GM12878 (cell line): ENCODE measurements around the gene TBXT.

Experiments
- BCL3 ChIP-seq: IDR thresholded peaks from 2 replicates; pipeline ENCODE4 v1.6.1; 2011; ENCODE audit warnings: borderline replicate concordance, low read depth, mild to moderate bottlenecking, moderate library complexity, low read length; ENCODE audit not compliant: insufficient read depth, poor library complexity, severe bottlenecking
- CEBPZ ChIP-seq: fragments of 150-350 bp; IDR thresholded peaks from 2 replicates; pipeline ENCODE4 v1.6.1; 2016; ENCODE audit warnings: low read depth, low read length
- CHD4 ChIP-seq: fragments of 200-600 bp; sonication (generic); IDR thresholded peaks from 2 replicates; pipeline ENCODE4 v1.6.1; 2016; ENCODE audit warnings: mild to moderate bottlenecking
- EP300 ChIP-seq, 2 experiments: fragments of 150-350 bp in 1 of 2; IDR thresholded peaks; 2 replicates each; pipeline ENCODE4 v1.6.1; 2011 to 2012; ENCODE audit warnings: low read depth in 2 of 2, low read length in 2 of 2, borderline replicate concordance in 1 of 2, improper control_type of control experiment in 1 of 2, inconsistent platforms in 1 of 2; ENCODE audit not compliant: control insufficient read depth in 1 of 2
- EZH2 ChIP-seq: IDR thresholded peaks from 2 replicates; pipeline ENCODE4 v1.6.1; 2012; ENCODE audit warnings: low read depth, mild to moderate bottlenecking, control low read depth, inconsistent platforms, low read length, borderline replicate concordance; ENCODE audit not compliant: control insufficient read depth
- GABPA ChIP-seq: IDR thresholded peaks from 2 replicates; pipeline ENCODE4 v1.6.1; 2014; ENCODE audit warnings: antibody characterized with exemption, low read depth, mild to moderate bottlenecking, inconsistent platforms
- POLR2AphosphoS5 ChIP-seq: IDR thresholded peaks from 2 replicates; pipeline ENCODE4 v1.6.1; 2011; ENCODE audit warnings: mild to moderate bottlenecking, low read length, inconsistent platforms
- REST ChIP-seq: IDR thresholded peaks from 2 replicates; pipeline ENCODE4 v1.6.1; 2012; ENCODE audit warnings: mild to moderate bottlenecking, low read depth, low read length
- SIN3A ChIP-seq: IDR thresholded peaks from 2 replicates; pipeline ENCODE4 v1.6.1; 2012; ENCODE audit warnings: low read depth, low read length, improper control_type of control experiment
- SMC3 ChIP-seq: IDR thresholded peaks from 2 replicates; pipeline ENCODE4 v1.6.1; 2011; ENCODE audit warnings: low read length, improper control_type of control experiment, borderline replicate concordance
- TAF1 ChIP-seq: IDR thresholded peaks from 2 replicates; pipeline ENCODE4 v1.6.1; 2011; ENCODE audit warnings: mild to moderate bottlenecking, low read depth, low read length, borderline replicate concordance
- YY1 ChIP-seq: IDR thresholded peaks from 2 replicates; pipeline ENCODE4 v1.6.1; 2011; ENCODE audit warnings: low read depth, mild to moderate bottlenecking, low read length
- TF ChIP-seq, protein P1 (sequence below), 3 experiments: IDR thresholded peaks in 2 of 3; conservative IDR thresholded peaks in 1 of 3; 2 replicates each; pipeline ENCODE4 v1.5.1; 2011; ENCODE audit warnings: low read depth in 3 of 3, low read length in 3 of 3, mild to moderate bottlenecking in 3 of 3, control low read depth in 2 of 3, moderate library complexity in 2 of 3, inconsistent platforms in 1 of 3, mixed read lengths in 1 of 3; ENCODE audit not compliant: control insufficient read depth in 2 of 3, insufficient read depth in 1 of 3; ENCODE audit errors: extremely low read depth in 1 of 3

GRCh38 chr6:166194914-166195859 is 27.5 kb upstream of the TBXT start:
- no peak for TF ChIP-seq SIN3A
- TF ChIP-seq EP300 (IDR thresholded peaks at IDR 0.05; ENCODE audit: borderline replicate concordance in 1 of 2, control insufficient read depth in 1 of 2, low read depth in 2 of 2, low read length in 2 of 2): no peak
- no peak for TF ChIP-seq EZH2
- TF ChIP-seq, protein P1, sequence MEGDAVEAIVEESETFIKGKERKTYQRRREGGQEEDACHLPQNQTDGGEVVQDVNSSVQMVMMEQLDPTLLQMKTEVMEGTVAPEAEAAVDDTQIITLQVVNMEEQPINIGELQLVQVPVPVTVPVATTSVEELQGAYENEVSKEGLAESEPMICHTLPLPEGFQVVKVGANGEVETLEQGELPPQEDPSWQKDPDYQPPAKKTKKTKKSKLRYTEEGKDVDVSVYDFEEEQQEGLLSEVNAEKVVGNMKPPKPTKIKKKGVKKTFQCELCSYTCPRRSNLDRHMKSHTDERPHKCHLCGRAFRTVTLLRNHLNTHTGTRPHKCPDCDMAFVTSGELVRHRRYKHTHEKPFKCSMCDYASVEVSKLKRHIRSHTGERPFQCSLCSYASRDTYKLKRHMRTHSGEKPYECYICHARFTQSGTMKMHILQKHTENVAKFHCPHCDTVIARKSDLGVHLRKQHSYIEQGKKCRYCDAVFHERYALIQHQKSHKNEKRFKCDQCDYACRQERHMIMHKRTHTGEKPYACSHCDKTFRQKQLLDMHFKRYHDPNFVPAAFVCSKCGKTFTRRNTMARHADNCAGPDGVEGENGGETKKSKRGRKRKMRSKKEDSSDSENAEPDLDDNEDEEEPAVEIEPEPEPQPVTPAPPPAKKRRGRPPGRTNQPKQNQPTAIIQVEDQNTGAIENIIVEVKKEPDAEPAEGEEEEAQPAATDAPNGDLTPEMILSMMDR (IDR thresholded peaks at IDR 0.05 in 2 of 3, conservative IDR thresholded peaks at IDR 0.05 in 1 of 3; ENCODE audit: control insufficient read depth in 2 of 3, extremely low read depth in 1 of 3, insufficient read depth in 1 of 3, low read depth in 3 of 3, low read length in 3 of 3): no peak
- no peak for TF ChIP-seq SMC3
- TF ChIP-seq GABPA: no peak
- TF ChIP-seq POLR2AphosphoS5: no peak
- TF ChIP-seq CEBPZ: no peak
- no peak for TF ChIP-seq CHD4
- TF ChIP-seq YY1: no peak
- no peak for TF ChIP-seq REST
- TF ChIP-seq BCL3: no peak
- TF ChIP-seq TAF1: no peak
